GM19395 (cell line): ENCODE results near the gene PTCHD1.

Experiments
- ATAC-seq: cut with Tn5 transposase; IDR thresholded peaks from one replicate; pipeline ENCODE4 v1.9.1; 2021; ENCODE audit warnings: mild to moderate bottlenecking, moderate library complexity; ENCODE audit not compliant: unreplicated experiment

PTCHD1 gene

GRCh38 chrX:23344904-23345271 is 10.2 kb downstream of the PTCHD1 start:
- no peak for ATAC-seq

GRCh38 chrX:23356189-23356588 is 21.5 kb downstream of the PTCHD1 start:
- ATAC-seq, result no peak

- no peak for ATAC-seq
These were observed 29.8 kb downstream of the PTCHD1 start for GRCh38 chrX:23364416-23364815.

- ATAC-seq, result no peak
These were observed 30.9 kb downstream of the PTCHD1 start for GRCh38 chrX:23365541-23365940.

DNA sequence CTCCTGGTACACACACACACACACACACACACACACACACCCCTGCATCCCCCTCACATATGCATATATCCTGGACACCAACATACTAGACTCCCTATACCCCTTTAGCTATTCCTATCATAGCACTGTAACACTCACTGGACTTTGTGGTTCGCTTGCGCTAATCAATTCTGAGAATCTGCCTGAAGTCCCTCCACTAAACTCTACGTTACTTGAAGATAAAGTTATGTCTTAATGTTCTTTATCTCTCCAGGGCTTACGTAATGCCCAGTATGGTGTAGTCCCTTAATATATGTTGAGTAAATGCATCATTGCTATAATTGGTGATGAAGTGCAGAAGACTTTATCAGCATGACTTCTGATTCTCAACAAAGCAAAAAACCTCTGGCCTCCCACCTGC is 32.3 kb downstream of the PTCHD1 start:
- no peak for ATAC-seq

GRCh38 chrX:23369027-23369426 is 34.4 kb downstream of the PTCHD1 start:
- ATAC-seq, result no peak

- no peak for ATAC-seq
These were observed 37.7 kb downstream of the PTCHD1 start for GRCh38 chrX:23372220-23372902.

- ATAC-seq, result no peak
These were observed 38.6 kb downstream of the PTCHD1 start for GRCh38 chrX:23373129-23373804.

- no peak for ATAC-seq
These were observed 39.6 kb downstream of the PTCHD1 start for GRCh38 chrX:23374291-23374690.

- no peak for ATAC-seq
These were observed 41.9 kb downstream of the PTCHD1 start for GRCh38 chrX:23376581-23376980.

GRCh38 chrX:23380581-23380980 is 45.9 kb downstream of the PTCHD1 start:
- ATAC-seq, result no peak

GRCh38 chrX:23381099-23382087 is 46.7 kb downstream of the PTCHD1 start:
- ATAC-seq, result no peak

DNA sequence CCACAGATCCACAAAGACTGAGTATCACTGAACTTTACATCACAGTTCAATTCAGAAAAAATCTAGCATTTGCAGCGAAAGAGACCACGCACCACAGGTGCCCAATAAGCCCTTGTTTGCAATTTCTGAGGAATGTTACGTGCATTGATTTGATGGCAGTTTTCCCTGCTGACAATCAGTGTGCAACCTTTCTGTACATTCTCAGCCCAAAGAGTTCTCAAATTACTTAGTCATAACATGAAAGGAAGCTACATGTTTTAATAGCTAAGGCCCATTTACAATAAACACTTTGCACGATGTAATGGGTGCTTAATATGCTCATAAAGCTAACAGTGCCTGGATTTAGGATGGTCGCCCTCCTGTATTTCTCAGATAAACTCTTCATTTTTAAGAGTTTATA is 47.9 kb downstream of the PTCHD1 start:
- ATAC-seq, result no peak

- ATAC-seq, result no peak
These were observed 48.8 kb downstream of the PTCHD1 start for GRCh38 chrX:23383411-23383810.

GRCh38 chrX:23385242-23385641 is 50.6 kb downstream of the PTCHD1 start:
- no peak for ATAC-seq

DNA sequence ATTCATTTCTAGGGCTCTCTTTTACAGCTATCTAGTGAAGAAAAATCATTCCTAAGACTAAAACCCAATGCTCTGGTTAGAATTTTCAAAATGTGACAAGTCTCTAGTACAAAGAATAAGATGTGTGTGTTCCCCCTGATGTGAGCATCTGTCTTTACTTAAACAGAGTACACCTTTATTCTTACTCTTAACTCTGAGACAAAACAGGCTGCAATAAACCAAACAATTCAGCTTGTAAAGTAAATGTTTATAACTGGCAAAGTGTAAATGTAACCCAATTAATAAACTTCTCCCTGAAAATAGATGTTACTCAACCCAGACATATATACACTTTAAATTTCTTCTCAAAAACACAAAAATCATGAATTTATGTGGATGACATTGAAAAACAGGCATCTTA is 51.6 kb downstream of the PTCHD1 start:
- ATAC-seq, result no peak

DNA sequence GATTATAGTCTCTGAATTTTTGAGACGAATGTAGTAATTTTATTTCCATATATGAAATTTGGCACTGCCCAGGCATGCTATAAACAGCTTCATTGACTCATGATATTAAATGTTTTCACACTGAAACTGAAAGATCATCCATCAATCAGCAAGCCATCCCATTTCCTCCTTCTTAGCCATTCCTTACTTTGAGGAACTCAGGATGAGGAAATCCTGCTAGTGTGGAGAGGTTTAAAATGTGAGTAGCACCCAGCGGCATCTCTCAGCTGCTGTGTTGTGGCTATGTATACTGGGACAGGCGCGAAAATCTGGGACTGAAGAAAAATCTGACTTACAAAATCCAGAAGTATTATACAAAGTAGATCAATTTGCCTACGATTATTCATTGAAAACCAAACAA is 52.1 kb downstream of the PTCHD1 start:
- no peak for ATAC-seq

DNA sequence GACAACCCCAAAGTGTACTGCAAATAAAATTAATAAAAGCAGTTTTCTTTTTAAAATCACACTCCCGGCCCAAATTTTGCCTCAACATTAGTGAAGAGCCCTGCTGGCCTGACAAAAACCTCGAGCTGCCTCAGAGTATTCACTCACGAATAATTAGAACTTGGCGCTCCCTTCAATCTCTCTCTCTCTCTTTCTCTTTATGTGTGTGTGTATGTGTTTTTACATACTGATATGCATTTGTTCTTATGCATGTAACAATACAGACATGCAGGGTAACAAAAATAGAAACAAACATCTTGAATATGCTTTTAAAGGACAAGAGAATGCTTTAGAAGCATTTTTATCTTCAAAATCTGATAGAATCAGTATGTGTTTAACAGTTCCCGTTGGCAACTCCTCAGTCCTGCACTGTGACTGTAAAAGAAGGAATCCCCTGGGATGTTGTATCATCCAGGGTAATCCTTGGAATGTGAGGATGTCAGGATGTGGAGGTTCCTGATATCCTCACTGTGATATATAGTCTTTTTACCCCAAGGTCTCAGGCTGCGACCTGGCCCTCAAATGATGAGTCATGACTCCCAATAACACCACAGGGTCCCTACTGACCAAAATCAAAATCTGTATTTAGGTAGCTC is 53.0 kb downstream of the PTCHD1 start:
- ATAC-seq, result no peak

DNA sequence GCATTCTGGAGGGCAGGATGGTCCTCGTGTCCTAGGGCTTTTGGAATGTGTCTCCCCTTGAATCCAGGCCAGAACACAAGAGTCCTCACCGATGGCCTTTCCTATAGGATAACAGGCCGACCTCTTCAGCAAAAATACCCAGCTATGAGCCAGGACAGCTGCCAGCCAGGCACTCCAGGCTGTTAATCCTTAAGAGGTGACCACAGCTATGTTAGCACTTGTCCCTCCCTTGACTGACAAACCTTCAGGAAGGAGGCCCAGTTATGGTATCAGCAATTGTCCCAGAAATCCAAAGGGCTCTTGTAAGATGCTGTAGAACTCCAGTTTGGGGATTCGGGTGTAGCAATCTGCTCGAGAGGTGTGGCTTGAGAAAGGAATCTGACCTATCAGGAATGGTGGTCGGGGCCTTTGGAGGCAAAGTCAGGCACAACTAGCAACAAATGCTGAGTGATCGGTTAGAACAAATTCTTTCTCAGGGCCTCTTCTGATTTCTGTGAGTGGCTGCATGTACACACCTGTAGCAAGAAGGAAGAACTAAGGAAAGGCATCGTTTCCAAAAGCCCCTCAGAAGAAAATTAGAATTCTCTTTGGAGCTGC is 54.6 kb downstream of the PTCHD1 start:
- ATAC-seq, result no peak

- no peak for ATAC-seq
These were observed 56.3 kb downstream of the PTCHD1 start for GRCh38 chrX:23390979-23391378.

- no peak for ATAC-seq
These were observed 57.5 kb downstream of the PTCHD1 start for GRCh38 chrX:23392195-23392594.
